GM19395 (cell line): ENCODE results near the gene C20orf141.
"Not testable (repeated sequence)": the region's sequence is repeated elsewhere in the genome, so short reads cannot be mapped to it uniquely, and the experiment has no call there.

ENCODE experiments used
- ATAC-seq: cut with Tn5 transposase; IDR thresholded peaks from one replicate; pipeline ENCODE4 v1.9.1; 2021; ENCODE audit warnings: mild to moderate bottlenecking, moderate library complexity; ENCODE audit not compliant: unreplicated experiment

C20orf141 gene

DNA sequence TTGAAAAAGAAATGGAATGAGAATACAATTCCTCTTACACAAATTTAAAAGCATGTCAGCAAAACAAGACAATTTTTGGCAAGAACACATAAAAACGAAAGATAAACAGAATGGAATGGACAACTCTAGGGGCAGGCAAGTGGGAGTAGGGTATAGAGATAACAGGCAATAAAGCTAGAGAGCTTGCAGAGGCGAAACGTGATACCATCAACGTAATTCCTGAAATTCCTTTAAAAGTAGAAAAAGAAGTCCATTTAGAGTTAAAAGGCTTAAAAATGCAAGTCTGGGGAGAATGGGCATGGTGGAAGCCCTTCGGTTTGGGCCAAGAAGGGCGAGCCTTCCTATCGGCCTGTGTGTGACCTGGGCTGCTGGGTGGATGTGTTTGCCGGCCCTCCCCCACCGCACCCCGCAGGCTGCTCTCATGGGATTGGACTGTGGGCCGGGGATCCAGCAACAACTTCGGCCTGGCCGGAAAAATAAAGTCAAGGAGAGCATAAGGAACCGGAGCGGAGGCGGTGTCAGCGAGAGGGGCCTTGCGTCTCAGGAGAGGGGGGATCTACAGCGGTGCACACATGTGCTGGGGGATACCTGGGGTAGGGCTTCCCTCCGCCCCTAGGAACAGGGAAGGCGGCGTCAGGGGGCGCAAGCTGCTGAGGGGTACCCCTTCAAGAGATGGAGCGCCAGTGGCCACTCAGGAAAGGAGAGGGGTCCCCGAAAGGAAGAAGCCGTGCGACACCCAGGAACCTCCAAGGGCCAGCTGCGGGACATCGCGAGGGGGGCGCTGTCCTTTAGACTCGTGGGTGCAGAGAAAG, 5.5 kb downstream of the C20orf141 start:
- no peak for ATAC-seq

DNA sequence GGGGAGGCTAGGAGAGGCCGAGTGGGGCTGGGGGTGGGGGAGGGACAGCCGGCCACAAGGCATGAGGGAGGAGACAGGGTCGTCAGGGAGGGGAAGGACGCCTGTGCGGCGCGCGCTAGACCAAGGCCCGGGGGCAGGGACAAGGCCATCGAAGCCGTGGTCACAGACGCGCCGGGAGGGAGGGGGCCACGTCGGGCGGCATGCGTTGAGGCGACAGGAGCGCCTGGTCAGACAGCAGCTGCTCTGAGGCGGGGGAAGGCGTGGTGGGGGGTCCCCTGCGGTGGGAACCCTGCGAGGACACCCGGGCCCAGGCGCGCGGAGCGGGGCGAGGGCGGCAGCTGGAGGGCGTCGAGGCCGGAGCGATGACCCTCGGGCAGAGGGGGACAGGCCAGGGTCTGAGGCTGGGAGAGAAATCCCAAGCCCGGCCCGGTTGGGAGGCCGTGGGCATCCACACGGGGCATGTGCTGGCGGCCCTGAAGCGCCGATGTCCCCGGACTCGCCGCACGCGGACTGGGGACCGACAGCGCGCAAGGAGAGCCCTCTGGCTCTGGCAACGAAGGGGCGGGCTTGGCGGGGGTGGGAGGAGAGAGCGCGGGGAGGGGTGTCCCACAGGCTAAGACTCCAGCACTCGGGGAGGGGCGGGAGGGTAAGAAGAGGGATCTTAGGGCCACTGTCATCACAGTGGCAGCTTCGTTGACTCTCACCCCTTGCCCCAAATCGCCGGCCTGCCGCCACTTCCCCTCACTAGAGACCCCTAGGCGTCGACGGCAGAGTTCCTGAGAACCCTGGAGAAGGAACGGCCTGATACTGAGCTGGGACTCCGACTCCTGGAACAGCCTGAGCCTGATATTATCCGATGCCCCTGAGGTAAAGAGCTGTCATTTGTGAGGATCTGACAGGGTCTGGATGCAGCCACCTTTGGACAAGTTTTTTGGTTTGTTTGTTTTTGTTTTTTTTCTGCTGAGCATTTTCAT, 6.4 kb downstream of the C20orf141 start:
- no peak for ATAC-seq

DNA sequence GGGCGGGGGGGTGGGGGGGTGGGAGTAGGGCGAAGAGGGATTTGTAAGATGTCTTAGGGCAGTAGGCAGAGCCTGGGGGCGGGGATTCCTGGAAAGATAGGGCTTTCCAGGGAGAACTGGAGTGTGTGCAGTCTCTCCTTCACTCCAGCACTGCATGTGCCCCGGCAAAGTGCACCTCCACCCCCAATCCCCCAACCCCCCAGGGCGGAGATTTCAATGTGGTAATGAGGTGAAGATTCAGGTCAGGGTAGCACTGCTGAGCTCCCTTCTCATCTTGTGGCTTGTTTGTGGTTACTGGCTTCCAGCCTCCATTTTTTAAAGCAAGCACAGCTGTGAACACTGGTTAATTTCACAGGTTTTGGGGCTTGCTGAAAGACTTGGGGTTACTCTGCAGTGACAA, 7.3 kb downstream of the C20orf141 start:
- no peak for ATAC-seq

DNA sequence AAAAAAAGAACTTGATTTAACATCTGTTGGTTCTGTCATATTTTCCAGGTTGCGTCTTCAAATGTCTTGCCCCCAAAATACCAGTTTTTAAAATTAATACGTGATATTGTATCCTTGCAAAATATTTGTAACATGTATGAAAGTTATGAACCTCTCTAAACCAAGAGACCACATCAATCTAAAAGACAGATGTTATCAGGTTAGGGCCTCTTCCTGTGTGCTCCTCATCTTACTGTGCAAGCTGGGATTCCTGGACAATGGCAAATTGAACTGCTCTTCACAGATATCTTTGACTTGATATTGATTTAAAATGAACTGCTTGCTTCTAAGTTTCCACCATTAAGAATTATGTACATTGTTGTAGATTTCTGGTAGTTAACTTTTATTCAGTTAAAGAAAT, 11.0 kb downstream of the C20orf141 start:
- no peak for ATAC-seq

DNA sequence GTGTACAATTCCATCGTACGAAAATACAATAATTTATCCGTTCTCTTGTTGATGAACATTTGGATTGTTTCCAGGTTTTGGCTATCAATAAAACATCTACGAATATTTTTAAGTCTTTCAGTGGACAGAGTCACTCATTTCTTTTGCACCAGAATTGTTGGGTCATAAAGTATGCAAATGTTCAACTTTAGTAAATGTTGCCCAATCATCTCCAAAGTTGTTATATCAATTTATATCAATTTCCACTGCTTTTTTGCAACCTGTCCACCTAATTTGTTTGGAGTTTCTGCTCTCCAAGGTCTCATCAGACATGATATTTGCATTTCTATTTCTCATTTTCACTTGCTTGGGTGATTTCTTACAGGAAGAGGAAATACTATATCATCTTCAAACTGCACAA, 11.9 kb downstream of the C20orf141 start:
- no peak for ATAC-seq

DNA sequence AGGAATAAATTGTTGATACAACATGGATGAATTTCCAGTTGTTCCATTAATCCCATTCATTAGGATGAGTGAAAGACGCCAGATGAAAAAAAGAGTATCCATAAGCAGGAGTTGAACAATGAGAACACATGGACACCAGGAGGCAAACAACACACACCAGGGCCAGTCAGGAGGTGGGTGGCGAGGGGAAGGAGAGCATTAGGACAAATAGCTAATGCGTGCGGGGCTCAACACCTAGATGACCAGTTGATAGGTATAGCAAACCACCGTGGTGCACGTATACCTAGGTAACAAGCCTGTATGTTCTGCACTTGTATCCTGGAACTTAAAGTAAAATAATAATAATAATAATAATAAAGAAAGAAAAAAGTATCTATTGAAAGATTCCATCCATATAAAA, 14.6 kb downstream of the C20orf141 start:
- ATAC-seq: no peak

DNA sequence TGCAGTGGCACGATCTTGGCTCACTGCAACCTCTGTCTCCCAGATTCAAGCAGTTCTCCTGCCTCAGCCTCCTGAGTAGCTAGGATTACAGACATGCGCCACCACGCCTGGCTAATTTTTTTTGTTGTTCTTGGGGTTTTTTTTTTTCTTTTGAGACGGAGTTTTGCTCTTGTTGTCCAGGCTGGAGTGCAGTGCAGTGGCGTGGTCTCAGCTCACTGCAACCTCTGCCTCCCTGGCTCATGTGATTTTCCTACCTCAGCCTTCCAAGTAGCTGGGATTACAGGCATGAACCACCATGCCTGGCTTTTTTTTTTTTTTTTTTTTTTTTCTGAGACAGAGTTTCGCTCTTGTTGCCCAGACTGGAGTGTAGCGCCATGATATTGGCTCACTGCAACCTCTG, 16.4 kb downstream of the C20orf141 start:
- ATAC-seq: not testable (repeated sequence)

DNA sequence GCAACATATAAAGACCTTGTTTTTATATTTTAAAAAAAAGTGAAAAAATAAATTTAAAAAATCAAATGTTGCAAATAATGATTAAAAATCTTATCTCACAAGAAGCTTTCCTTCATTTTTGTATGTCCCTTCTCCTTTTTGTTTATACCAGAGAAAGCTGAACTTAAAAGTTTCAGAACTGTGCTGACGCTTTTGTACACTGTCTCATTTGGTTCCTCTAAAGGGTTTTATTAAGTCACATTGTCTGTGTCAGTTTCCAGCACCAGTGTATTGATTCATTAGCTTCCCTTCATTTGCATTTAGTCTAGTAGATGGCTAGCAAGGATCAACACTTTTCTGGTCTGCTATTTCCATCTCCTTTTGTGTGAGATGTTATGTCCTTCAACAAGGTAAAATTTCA, 19.0 kb downstream of the C20orf141 start:
- no peak for ATAC-seq

DNA sequence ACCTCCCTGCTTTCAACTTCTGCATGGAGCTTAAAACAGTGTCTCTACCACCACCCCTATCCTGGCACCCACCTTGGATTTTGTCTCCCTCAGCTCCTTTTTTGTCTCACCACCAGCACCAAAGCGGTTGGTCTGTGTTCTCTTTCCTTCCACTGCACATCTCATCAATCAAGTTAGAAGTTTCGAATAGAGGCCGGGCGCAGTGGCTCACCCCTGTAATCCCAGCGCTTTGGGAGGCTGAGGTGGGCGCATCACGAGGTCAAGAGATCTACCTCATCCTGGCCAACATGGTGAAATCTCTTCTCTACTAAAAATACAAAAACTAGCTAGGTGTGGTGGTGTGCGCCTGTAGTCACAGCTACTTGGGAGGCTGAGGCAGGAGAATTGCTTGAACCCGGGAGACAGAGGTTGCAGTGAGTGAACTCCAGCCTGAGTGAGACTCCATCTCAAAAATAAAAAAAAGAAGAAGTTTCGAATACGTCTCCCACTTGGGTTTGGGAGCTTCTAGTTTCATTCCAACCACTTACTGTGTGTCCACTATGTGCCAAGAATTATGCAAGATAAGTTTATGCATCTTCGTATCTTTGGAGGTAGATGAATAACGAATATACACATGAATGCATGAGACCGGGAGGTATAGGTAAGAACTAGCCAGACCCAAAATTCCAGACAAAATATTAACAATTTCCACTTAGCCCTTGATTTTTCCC, 19.8 kb downstream of the C20orf141 start:
- no peak for ATAC-seq

DNA sequence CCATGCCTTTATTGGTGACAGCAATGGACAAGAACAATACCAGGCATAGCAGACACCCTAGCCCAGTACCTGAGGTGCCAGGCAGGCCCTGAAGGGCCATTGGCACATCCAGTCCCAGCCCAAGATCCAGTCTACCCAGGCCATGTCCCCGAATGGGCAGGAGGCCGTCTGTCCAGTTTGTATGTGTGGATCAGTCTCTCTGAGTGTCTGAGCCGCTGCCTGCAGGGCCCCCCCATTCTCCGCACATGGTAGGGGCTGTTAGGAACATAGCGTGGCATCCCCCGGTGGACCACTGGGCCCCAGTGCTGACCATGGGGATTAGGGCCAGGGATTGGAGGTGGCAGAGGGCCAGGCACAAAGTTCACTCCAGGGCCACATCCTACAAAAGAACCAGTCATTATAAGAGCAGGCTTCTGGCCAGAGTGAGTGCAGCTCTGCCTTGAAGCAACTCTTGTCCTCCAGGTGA, 20.6 kb downstream of the C20orf141 start:
- no peak for ATAC-seq

DNA sequence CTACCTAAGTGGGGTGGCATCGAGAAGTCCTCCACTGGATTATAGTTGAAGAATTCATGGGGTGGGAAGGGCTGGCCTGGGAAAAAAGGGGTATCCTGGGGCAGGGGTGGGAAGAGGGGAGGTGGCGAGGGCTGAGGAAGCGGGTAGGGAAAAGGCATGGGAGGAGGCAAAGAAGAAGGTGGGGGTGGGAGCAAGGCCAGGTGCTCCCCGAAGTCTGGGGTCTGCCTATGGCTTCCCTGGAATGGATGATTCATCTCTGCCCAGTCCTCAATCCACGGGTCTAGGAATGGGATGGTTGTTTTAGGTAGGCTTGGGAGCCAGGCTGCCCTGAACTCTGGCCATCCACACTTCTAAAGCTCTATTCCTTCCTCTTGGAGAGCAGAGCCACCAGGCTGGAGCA, 21.2 kb downstream of the C20orf141 start:
- no peak for ATAC-seq

DNA sequence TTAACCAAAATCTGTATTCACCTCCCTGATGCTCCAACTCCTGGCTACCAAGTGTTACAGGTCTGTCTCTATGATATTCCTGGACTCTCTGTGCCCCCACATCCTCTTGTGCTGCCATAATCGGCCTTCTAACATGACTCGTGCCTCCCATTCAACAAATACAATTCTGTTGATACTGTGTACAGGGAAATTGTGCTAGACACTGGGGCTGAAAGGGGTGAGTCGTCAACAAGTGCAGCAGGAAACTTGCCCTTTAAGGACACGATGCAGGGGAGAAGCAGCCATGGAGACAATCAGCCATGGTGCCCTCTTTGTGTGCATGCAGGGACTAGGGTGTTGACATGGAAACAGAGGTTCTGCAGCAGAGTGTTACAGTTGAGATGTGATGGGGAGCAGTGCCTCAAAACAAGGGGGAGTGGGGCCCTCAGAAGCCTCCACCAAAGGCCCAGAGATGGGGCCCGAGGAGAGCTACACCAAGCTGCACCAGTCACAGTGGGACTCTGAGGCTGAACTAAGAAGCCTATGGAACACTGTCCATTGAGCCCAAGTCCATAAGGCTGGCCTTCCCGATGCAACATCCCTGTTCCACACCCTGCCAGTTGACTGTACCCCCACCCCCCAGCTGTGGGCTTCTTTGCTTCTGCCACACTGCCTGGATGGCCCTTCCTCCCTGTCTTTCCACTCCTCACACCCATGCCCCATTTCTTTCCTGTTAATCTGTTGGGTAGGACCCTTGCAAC, 22.6 kb downstream of the C20orf141 start:
- ATAC-seq: no peak

DNA sequence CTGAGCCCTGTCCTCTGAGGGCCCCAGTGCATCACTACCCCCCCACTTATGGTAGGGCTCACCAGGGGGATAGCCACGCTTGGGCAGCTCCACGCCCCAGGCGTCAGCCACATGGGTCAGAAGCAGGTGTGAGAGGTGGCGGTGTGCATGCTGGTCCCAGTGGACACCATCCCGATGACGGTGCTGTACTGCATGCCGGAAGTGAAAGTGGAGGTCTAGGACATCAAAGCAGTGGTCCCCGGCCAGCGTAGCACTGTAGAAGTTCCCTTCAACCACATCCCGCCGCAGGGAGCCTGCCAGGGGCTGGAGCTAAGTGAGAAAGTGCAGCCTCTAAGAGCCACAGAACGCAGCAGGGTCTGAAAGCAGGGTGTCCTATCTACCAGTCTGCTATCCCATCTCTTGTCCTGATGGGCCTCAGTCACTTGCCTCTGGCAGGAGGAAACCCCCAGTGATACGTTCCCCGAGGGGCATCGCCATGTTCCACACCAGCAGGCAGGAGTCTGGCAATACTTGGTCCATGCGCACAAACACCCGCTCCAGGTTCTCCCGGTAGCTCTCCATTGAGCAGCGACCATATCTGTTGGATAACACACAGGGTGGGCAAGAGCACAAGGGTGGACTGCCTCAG, 23.5 kb downstream of the C20orf141 start:
- ATAC-seq: no peak

DNA sequence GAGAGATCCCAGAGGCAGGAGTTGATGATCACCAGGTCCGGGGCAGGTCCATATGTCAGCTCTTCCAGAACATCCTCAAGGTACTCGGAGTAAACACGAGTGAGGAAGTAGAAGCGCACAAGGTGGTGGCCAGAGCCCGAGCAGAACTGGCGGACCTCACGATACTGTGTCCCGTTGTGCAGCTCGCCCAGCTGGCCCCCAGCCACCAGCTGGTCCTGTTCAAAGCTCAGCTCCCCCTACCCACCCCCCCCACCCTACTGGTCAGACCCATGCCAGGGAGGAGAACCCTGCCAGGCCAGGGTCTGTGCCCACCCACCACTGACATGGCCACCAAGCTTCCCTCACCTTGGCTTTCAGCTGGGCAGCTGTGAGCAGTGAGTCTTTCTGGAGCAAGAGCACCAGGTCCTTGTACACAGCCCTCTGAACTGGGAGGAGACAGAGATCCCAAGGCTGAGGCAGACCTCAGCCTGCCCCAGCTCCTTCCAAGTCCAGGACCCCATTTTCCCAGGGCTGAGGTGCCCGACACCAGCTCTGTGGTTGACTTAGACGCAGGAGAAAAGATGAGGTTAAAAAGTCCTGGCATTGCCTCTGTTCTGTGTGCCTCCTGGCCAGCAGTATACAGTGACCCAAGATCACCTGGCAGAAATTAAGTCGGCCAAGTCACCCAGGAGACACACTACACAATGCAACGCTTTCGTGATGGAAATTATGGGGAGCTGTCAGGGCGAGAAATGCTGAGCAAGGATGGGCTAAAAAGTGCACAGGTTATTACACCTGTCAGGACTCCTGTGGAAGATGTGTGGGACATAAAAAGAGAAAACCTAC, 24.3 kb downstream of the C20orf141 start:
- no peak for ATAC-seq

DNA sequence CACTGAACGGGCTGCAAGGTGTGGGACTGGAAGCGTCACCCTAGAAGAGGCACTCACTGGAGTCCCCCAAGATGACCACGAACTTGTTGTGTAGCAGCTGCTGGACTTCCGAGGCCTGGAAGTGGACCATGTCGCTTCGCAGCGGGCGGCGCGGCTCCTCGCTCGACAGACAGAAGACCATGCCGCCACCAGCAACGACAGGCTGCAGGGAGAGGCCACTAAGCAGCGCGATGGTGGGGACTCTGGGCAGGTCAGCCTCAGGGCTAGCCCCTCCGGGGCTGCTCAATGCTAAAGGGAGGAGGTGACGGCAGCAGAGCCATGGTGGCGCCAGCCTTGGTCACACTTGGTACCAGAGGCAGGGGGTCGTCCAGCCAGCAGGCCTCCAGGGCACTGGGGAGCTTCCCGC, 24.9 kb downstream of the C20orf141 start:
- ATAC-seq: no peak

DNA sequence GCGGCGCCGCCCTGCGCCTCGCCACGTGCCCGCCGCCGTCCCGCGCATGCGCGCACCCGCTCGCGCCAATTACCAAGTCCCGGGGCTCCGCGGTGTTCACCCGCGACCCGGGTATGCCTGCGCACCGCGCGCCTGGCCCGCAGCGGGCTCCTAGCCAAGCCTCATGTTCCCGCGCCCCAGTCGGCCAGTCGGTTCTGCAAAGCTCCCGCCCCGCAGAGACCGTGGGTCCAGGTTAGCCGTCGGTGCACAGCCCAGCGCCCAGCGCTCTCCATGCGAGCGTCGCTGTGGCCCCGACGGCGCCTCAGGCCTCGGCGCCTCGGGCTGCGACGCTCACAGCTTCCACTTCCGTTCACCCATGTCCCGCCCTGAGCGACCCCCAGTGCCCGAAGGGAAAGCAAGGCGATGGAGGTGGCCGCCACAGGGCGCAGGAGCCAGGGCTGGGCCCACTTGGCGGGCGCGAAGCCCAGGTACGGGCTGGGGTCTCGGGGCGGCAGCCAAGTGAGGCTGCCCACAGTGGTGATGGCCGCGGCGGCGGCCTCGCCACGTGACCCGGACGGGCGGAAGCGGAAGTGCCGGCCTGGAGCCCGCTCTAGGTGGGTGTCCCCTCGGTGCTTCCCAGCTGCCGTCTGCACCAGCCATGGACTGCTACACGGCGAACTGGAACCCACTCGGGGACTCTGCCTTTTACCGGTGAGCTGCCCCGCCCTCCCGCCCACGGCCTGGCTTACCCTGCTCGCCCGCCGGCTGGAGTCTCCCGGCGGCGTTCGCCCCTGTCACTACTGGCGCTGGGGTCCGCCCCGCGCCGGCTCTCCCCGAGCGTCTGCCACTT, 25.6 kb downstream of the C20orf141 start, which contains the start of the genes PCED1A and VPS16:
TSS of gene PCED1A (minus strand) at position 518 of the 829 bp plus-strand sequence. CDS start 743 bp downstream, outside the sequence.
TSS of gene VPS16 (plus strand) at position 608 of the 829 bp plus-strand sequence. CDS start at position 638, 30 bp downstream.
- ATAC-seq: peak; percentile 92

DNA sequence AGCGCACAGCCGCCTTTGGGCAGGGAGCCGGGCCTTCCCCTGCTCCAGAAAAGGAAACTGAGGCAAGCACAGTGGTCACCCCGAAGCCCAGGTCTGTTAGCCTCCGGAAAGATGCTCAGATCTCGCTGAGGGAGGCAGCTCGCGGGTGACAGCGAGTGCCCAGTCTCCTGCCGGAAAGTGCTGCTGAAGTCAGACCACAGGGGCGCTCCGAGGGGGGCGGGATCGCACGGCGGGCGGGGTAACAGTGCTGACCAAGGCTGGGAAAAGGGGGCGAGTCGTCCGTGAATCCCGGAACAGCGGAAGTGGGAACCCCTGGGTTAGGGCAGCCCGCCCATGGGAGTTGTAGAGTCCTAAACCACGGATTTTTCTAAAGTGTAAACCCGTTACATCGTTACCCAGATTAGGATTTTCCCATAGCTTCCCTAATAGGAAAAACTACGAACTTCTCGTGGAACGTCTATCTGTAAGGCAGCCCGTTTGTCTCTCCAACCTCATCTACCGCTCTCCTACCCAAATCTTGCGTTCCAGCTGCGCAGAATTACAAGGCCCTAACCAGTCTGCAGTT, 26.3 kb downstream of the C20orf141 start:
- ATAC-seq: peak; percentile 43

DNA sequence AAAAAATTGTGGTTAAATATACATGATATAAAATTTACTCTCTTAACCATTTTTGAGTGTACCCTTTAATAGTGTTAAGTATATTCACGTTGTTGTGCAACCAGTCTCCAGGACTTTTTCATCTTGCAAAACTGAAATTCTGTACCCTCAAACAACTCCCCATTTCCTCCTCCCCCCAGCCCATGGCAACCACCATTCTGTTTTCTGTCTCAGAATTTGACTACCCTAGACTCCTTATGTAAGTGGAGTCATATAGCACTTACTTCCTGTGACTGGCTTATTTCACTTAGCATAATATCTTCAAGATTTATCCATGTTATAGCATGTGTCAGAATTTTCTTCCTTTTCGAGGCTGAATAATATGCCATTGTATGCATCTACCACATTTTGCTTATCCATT, 30.8 kb downstream of the C20orf141 start:
- ATAC-seq: no peak
